B cell (primary cell): Measurements from ENCODE around the gene C10orf90.

Source experiments
- EZH2 ChIP-seq: IDR thresholded peaks from 2 replicates; pipeline ENCODE4 v1.6.1; 2012; ENCODE audit warnings: borderline replicate concordance, low read depth, mild to moderate bottlenecking, moderate library complexity, low read length; ENCODE audit not compliant: insufficient read depth, poor library complexity, severe bottlenecking
- TF ChIP-seq, protein P1 (sequence below): fragments of 200-600 bp; IDR thresholded peaks from one replicate; pipeline ENCODE4 v1.8.0; 2022; ENCODE audit warnings: antibody characterized with exemption, mild to moderate bottlenecking

DNA sequence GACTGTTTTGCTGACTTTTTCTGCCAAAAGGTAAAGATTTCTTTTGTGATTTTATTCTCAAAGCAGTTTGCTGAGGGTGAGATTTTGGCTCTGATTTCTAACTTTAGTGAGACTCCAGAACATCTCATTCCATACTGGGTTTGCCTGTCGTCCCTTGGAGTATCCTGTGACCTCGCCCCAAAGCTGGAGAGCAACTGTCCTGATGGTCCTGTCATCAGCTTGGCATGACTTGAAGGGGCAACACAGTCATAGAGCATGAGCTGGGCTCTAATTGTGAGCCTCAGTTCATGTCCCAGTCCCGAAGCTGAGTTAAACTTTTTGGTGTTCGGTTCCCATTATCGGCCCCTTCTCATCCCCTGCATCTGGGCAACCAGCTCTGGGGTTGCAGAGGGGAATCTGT lies 23.4 kb downstream of the C10orf90 start:
- TF ChIP-seq, protein P1, sequence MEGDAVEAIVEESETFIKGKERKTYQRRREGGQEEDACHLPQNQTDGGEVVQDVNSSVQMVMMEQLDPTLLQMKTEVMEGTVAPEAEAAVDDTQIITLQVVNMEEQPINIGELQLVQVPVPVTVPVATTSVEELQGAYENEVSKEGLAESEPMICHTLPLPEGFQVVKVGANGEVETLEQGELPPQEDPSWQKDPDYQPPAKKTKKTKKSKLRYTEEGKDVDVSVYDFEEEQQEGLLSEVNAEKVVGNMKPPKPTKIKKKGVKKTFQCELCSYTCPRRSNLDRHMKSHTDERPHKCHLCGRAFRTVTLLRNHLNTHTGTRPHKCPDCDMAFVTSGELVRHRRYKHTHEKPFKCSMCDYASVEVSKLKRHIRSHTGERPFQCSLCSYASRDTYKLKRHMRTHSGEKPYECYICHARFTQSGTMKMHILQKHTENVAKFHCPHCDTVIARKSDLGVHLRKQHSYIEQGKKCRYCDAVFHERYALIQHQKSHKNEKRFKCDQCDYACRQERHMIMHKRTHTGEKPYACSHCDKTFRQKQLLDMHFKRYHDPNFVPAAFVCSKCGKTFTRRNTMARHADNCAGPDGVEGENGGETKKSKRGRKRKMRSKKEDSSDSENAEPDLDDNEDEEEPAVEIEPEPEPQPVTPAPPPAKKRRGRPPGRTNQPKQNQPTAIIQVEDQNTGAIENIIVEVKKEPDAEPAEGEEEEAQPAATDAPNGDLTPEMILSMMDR: no peak
- TF ChIP-seq EZH2: no peak
